NCI-H2196 (cell line): ENCODE results near the gene AP2A2.
A peak's percentile ranks its signal among the peaks of the same experiment; 100 is the strongest.

Experiments used
- DNase-seq: peaks from one replicate; lab custom pipeline; 2025; ENCODE audit not compliant: unreplicated experiment; lab: John Stamatoyannopoulos, UW

AP2A2 gene

GRCh38 chr11:1039481-1040427 lies 114.1 kb downstream of the AP2A2 start:
- DNase-seq, result no peak

- DNase-seq, result no peak
Measured at GRCh38 chr11:1040428-1041148, 114.9 kb downstream of the AP2A2 start.

GRCh38 chr11:1041149-1041467 lies 115.4 kb downstream of the AP2A2 start:
- DNase-seq, result no peak

- DNase-seq, result no peak
Measured at GRCh38 chr11:1041471-1041870, 115.8 kb downstream of the AP2A2 start.

- no peak for DNase-seq
Measured at GRCh38 chr11:1041936-1042608, 116.4 kb downstream of the AP2A2 start.

- no peak for DNase-seq
Measured at GRCh38 chr11:1042626-1043562, 117.2 kb downstream of the AP2A2 start.

- DNase-seq, result no peak
Measured at GRCh38 chr11:1043563-1044096, 118.0 kb downstream of the AP2A2 start.

GRCh38 chr11:1044160-1044559 lies 118.5 kb downstream of the AP2A2 start:
- no peak for DNase-seq

- DNase-seq, result no peak
Measured at GRCh38 chr11:1047595-1048156, 122.0 kb downstream of the AP2A2 start.

GRCh38 chr11:1048375-1049070 lies 122.9 kb downstream of the AP2A2 start:
- no peak for DNase-seq

GRCh38 chr11:1049071-1049405 lies 123.4 kb downstream of the AP2A2 start:
- DNase-seq, result no peak

- peak; percentile 6 for DNase-seq
Measured at GRCh38 chr11:1049431-1049891, 123.8 kb downstream of the AP2A2 start.

- no peak for DNase-seq
Measured at GRCh38 chr11:1049911-1050580, 124.4 kb downstream of the AP2A2 start.

GRCh38 chr11:1050581-1051355 lies 125.1 kb downstream of the AP2A2 start:
- DNase-seq, result peak; percentile 69

GRCh38 chr11:1051356-1052132 lies 125.9 kb downstream of the AP2A2 start:
- DNase-seq, result no peak

GRCh38 chr11:1052133-1053011 lies 126.7 kb downstream of the AP2A2 start:
- no peak for DNase-seq
